PC-3 (cell line): ENCODE data around the gene NDUFS2. TPM values are rescaled to one million over a fixed set of nuclear protein-coding genes. Genes with fewer than 3 reads are reported as not detected.
"Not testable (repeated sequence)": the region's sequence is repeated elsewhere in the genome, so short reads cannot be mapped to it uniquely, and the experiment has no call there.

ENCODE experiments used
- ATAC-seq: fragments of 200-7000 bp; cut with Tn5 transposase; 2 replicates; pipeline ENCODE4 v1.9.1; 2020; ENCODE audit warnings: mild to moderate bottlenecking, moderate library complexity
- BruUV-seq: library from RNA; stranded (reverse); fragments of 400-500 nt; replicated peaks from 2 replicates; lab custom pipeline; 2021; lab: Mats Ljungman, UMichigan
- CTCF ChIA-PET: fragments of 300-600 bp; sonication (Branson Sonifier 250); formaldehyde crosslinking; loops from one replicate; lab custom pipeline; 2022; ENCODE audit warnings: antibody characterized with exemption; lab: Charles Lee
- POLR2A ChIA-PET: fragments of 300-600 bp; sonication (Branson Sonifier 250); formaldehyde crosslinking; loops from one replicate; lab custom pipeline; 2022; ENCODE audit warnings: antibody characterized with exemption; ENCODE audit not compliant: unreplicated experiment; lab: Charles Lee
- DNase-seq: peaks from one replicate; pipeline ENCODE4 v3.0.0-alpha.2; 2015
- H2AFZ ChIP-seq: fragments of 300-600 bp; sonication (generic); 2 replicates; pipeline ENCODE4 v1.6.0; 2016; ENCODE audit warnings: antibody characterized with exemption, low read length
- H3F3A ChIP-seq: fragments of 300-600 bp; sonication (generic); one replicate; pipeline ENCODE4 v1.6.0; 2017; ENCODE audit warnings: antibody characterized with exemption, low read length, control low read depth, mild to moderate bottlenecking; ENCODE audit not compliant: unreplicated experiment
- H3K27ac ChIP-seq: fragments of 300-600 bp; sonication (generic); 2 replicates; pipeline ENCODE4 v1.5.1; 2016; ENCODE audit warnings: mild to moderate bottlenecking, low read length
- H3K27me3 ChIP-seq: fragments of 300-600 bp; sonication (generic); 2 replicates; pipeline ENCODE4 v1.6.1; 2016; ENCODE audit warnings: low read length, mixed read lengths
- H3K36me3 ChIP-seq: fragments of 300-600 bp; sonication (generic); 2 replicates; pipeline ENCODE4 v1.6.1; 2016; ENCODE audit warnings: low read depth, mixed run types, low read length, mixed read lengths
- H3K4me1 ChIP-seq: fragments of 300-600 bp; sonication (generic); 2 replicates; pipeline ENCODE4 v1.5.1; 2016; ENCODE audit warnings: low read length; ENCODE audit not compliant: insufficient read depth
- H3K4me2 ChIP-seq: fragments of 300-600 bp; sonication (generic); 2 replicates; pipeline ENCODE4 v1.6.0; 2016; ENCODE audit warnings: low read length
- H3K4me3 ChIP-seq: fragments of 300-600 bp; sonication (generic); 2 replicates; pipeline ENCODE4 v1.5.1; 2016; ENCODE audit warnings: mild to moderate bottlenecking, low read length, mixed read lengths
- H3K79me2 ChIP-seq: fragments of 300-600 bp; sonication (generic); 2 replicates; pipeline ENCODE4 v1.6.1; 2017; ENCODE audit warnings: low read length, mixed read lengths
- H3K9ac ChIP-seq: fragments of 300-600 bp; sonication (generic); 2 replicates; pipeline ENCODE4 v1.6.0; 2016; ENCODE audit warnings: mild to moderate bottlenecking, low read length
- H3K9me2 ChIP-seq: fragments of 300-600 bp; sonication (generic); replicated peaks from 2 replicates; pipeline ENCODE4 v1.6.1; 2016; ENCODE audit warnings: mixed run types, low read length, mixed read lengths
- H3K9me3 ChIP-seq: fragments of 300-600 bp; sonication (generic); 2 replicates; pipeline ENCODE4 v1.6.1; 2016; ENCODE audit warnings: low read length, mixed read lengths
- H4K20me1 ChIP-seq: fragments of 300-600 bp; sonication (generic); 2 replicates; pipeline ENCODE4 v1.6.1; 2016; ENCODE audit warnings: low read length, mixed read lengths
- CTCF ChIP-seq: fragments of 300-600 bp; sonication (generic); conservative IDR thresholded peaks from 2 replicates; pipeline ENCODE4 v1.5.1; 2017; ENCODE audit warnings: antibody characterized with exemption, low read depth, mild to moderate bottlenecking, low read length
- EZH2 ChIP-seq: fragments of 300-600 bp; sonication (generic); IDR thresholded peaks from one replicate; pipeline ENCODE4 v1.6.1; 2017; ENCODE audit warnings: antibody characterized with exemption, mild to moderate bottlenecking, low read length; ENCODE audit not compliant: unreplicated experiment
- EZH2phosphoT487 ChIP-seq: fragments of 300-600 bp; sonication (generic); IDR thresholded peaks from 2 replicates; pipeline ENCODE4 v1.6.1; 2018; ENCODE audit warnings: mild to moderate bottlenecking, antibody characterized with exemption, low read length, borderline replicate concordance
- intact Hi-C: fragments of 100-400 bp; cut with micrococcal nuclease; formaldehyde crosslinking; loops from 2 replicates; pipeline ENCODE4 v1.9.0; 2023
- total RNA-seq: library from RNA; depleted of rRNA; stranded (reverse); fragments of >200 nt; gene quantifications from 2 replicates; pipeline ENCODE4 v1.2.3, GENCODE V29; 2014

Gene NDUFS2
- total RNA-seq, 1 experiment from 2014 or later, result 168 TPM

GRCh38 chr1:161250829-161251228, 48.7 kb downstream of the NDUFS2 start:
- Histone ChIP-seq H3K9ac (no peak overlapping the region), H3K36me3 (no peaks in the 10 kb centered on the region), H3K79me2 (no peaks in the 10 kb centered on the region), H3K9me3 (no peaks in the 10 kb centered on the region), H3F3A (no peaks in the 10 kb centered on the region), H3K4me2 (no peak overlapping the region), H3K4me3 (no peak overlapping the region), H3K27me3 (no peaks in the 10 kb centered on the region), H3K9me2 (no peaks in the 10 kb centered on the region), H3K4me1 (no peaks in the 10 kb centered on the region), H2AFZ (no peak overlapping the region), H4K20me1 (no peaks in the 10 kb centered on the region), H3K27ac (no peak overlapping the region)
- ATAC-seq, result no peak
- ChIA-PET CTCF (no interaction called here), POLR2A (no interaction called here)
- BruUV-seq, result no TSS peak
- TF ChIP-seq CTCF (no peak), EZH2phosphoT487 (no peak), EZH2 (no peak)
- intact Hi-C loops, result no loop called here
- no peak for DNase-seq

- CTCF ChIA-PET, result no interaction called here
- no peaks in the 10 kb centered on the region for H4K20me1 ChIP-seq
- no peak overlapping the region for H3K27ac ChIP-seq
- BruUV-seq, result no TSS peak
- DNase-seq (no peak), ATAC-seq (no peak)
- H3K9me3 ChIP-seq, result 0 out of 2 replicates have a peak, but pooled peaks cover under 1% of the 10 kb centered on the region
- H3K9me2 ChIP-seq, result no peaks in the 10 kb centered on the region
- no peaks in the 10 kb centered on the region for H3K36me3 ChIP-seq
- no peak overlapping the region for H3K4me2 ChIP-seq
- no peaks in the 10 kb centered on the region for H3K27me3 ChIP-seq
- H3K4me1 ChIP-seq, result no peaks in the 10 kb centered on the region
- H3K9ac ChIP-seq, result no peak overlapping the region
- TF ChIP-seq EZH2phosphoT487, result no peak
- no peak for TF ChIP-seq EZH2
- TF ChIP-seq CTCF, result no peak
- POLR2A ChIA-PET, result no interaction called here
- H3F3A ChIP-seq, result no peaks in the 10 kb centered on the region
- intact Hi-C loops, result no loop called here
- no peaks in the 10 kb centered on the region for H3K79me2 ChIP-seq
- H2AFZ ChIP-seq, result no peak overlapping the region
- no peak overlapping the region for H3K4me3 ChIP-seq
These were observed 49.4 kb downstream of the NDUFS2 start for GRCh38 chr1:161251579-161251978.

GRCh38 chr1:161255302-161255701, 53.1 kb downstream of the NDUFS2 start:
- H3F3A ChIP-seq, H3K9me2 ChIP-seq, H3K79me2 ChIP-seq, H3K9me3 ChIP-seq, H3K36me3 ChIP-seq, H3K4me2 ChIP-seq, CTCF ChIA-PET, H4K20me1 ChIP-seq, DNase-seq, ATAC-seq, intact Hi-C loops, BruUV-seq, H3K27ac ChIP-seq, H3K4me1 ChIP-seq, H2AFZ ChIP-seq, H3K9ac ChIP-seq, POLR2A ChIA-PET, H3K4me3 ChIP-seq: not testable (repeated sequence)
- peaks cover 22% of the 10 kb centered on the region for H3K27me3 ChIP-seq

GRCh38 chr1:161255955-161256520, 53.9 kb downstream of the NDUFS2 start:
- H2AFZ ChIP-seq, H3K27ac ChIP-seq, DNase-seq, H3F3A ChIP-seq, H3K9me3 ChIP-seq, H3K79me2 ChIP-seq, H3K9me2 ChIP-seq, H3K4me2 ChIP-seq, H4K20me1 ChIP-seq, H3K4me1 ChIP-seq, ATAC-seq, H3K9ac ChIP-seq, BruUV-seq, intact Hi-C loops, H3K36me3 ChIP-seq, H3K4me3 ChIP-seq, CTCF ChIA-PET, POLR2A ChIA-PET: not testable (repeated sequence)
- H3K27me3 ChIP-seq, result peaks cover 27% of the 10 kb centered on the region

GRCh38 chr1:161257109-161257508, 54.9 kb downstream of the NDUFS2 start:
- intact Hi-C loops, DNase-seq, POLR2A ChIA-PET: not testable (repeated sequence)

More at GRCh38 chr1:161257109-161257508, 54.9 kb downstream of the NDUFS2 start:
- H3K79me2 ChIP-seq, H3K9ac ChIP-seq, H3F3A ChIP-seq, H3K9me2 ChIP-seq, BruUV-seq, CTCF ChIA-PET, H3K4me3 ChIP-seq, H2AFZ ChIP-seq, H4K20me1 ChIP-seq, H3K4me1 ChIP-seq, H3K9me3 ChIP-seq, H3K27ac ChIP-seq, H3K36me3 ChIP-seq, H3K4me2 ChIP-seq, ATAC-seq: not testable (repeated sequence)
- peaks cover 27% of the 10 kb centered on the region for H3K27me3 ChIP-seq
